Large intestine (tissue), 3 donors: ENCODE measurements around the gene SLC2A13. TPM values are rescaled to one million over a fixed set of nuclear protein-coding genes. Genes with fewer than 3 reads are reported as not detected.
"Not testable (repeated sequence)": the region's sequence is repeated elsewhere in the genome, so short reads cannot be mapped to it uniquely, and the experiment has no call there.

Experiments
- DNase-seq, 2 donors: peaks; one replicate each; pipeline versions ENCODE4 v3.0.0 to v3.0.0-alpha.2; 2013
- H3K27ac ChIP-seq: one replicate; pipeline ENCODE4 v1.5.1; 2013; ENCODE audit warnings: low read length
- H3K27me3 ChIP-seq: 2 replicates; pipeline ENCODE4 v1.6.1; 2013; ENCODE audit warnings: low read length; ENCODE audit not compliant: control insufficient read depth, insufficient read depth
- H3K36me3 ChIP-seq: 2 replicates; pipeline ENCODE4 v1.6.1; 2013; ENCODE audit warnings: low read length; ENCODE audit not compliant: control insufficient read depth, insufficient read depth
- H3K4me1 ChIP-seq: one replicate; pipeline ENCODE4 v1.6.1; 2013; ENCODE audit warnings: low read length; ENCODE audit not compliant: control insufficient read depth, insufficient read depth
- H3K4me3 ChIP-seq: one replicate; pipeline ENCODE4 v1.5.1; 2013; ENCODE audit warnings: low read length
- H3K9me3 ChIP-seq: one replicate; pipeline ENCODE4 v1.6.1; 2013; ENCODE audit warnings: mild to moderate bottlenecking, low read depth, low read length, moderate library complexity; ENCODE audit not compliant: control insufficient read depth
- WGBS: methylation state at CpG from one replicate; pipeline ENCODE4 v1.1.5; 2013; ENCODE audit warnings: low lambda C conversion rate; ENCODE audit not compliant: insufficient coverage; 5-methylcytosine and 5-hydroxymethylcytosine counted together
- polyA plus RNA-seq: library from polyadenylated mRNA; unstranded; fragments of 120-200 nt; gene quantifications from one replicate; pipeline ENCODE4 v1.2.1, GENCODE V29; 2013

SLC2A13 gene
- polyA plus RNA-seq, 1 donor = 21.4 TPM

DNA sequence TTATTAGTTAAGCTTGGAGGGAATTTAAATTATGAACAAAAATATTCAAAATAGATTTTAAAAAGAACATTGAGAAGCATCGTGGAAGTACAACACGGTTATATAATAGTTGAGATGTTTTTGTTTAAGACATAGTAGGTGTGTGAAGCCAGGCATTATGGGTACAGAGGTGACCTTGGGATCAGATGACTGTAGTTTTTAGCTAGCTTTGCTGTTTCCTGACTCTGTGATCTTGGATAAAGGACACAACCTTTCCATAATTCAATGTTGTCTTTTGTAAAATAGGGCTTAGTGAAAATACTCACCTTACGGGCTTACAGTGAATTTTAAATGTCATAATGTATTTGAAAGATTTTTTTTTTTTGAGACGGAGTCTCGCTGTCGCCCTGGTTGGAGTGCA, 239.7 kb downstream of the SLC2A13 start:
- 100% methylated on average over 2 of the region's 6 CpGs for WGBS
- no peaks in the 10 kb centered on the region for H3K27me3 ChIP-seq
- H3K4me1 ChIP-seq = no peaks in the 10 kb centered on the region
- DNase-seq = no peak
- H3K27ac ChIP-seq = no peak overlapping the region
- no peaks in the 10 kb centered on the region for H3K9me3 ChIP-seq
- H3K4me3 ChIP-seq = no peak overlapping the region
- peaks cover 3% of the 10 kb centered on the region for H3K36me3 ChIP-seq

- no peak overlapping the region for H3K27ac ChIP-seq
- H3K36me3 ChIP-seq = peaks cover 3% of the 10 kb centered on the region
- no peak for DNase-seq
- H3K4me1 ChIP-seq = no peaks in the 10 kb centered on the region
- WGBS = no CpG with 5 or more reads among the region's 2 CpGs
- no peaks in the 10 kb centered on the region for H3K9me3 ChIP-seq
- H3K27me3 ChIP-seq = no peaks in the 10 kb centered on the region
- no peak overlapping the region for H3K4me3 ChIP-seq
These were observed 245.2 kb downstream of the SLC2A13 start for GRCh38 chr12:39860695-39861094.

- no peaks in the 10 kb centered on the region for H3K9me3 ChIP-seq
- H3K4me1 ChIP-seq = no peaks in the 10 kb centered on the region
- WGBS = 67% methylated on average over 1 of the region's 2 CpGs
- no peak overlapping the region for H3K27ac ChIP-seq
- DNase-seq = no peak
- no peak overlapping the region for H3K4me3 ChIP-seq
- H3K27me3 ChIP-seq = no peaks in the 10 kb centered on the region
- peaks cover 7% of the 10 kb centered on the region for H3K36me3 ChIP-seq
These were observed 252.9 kb downstream of the SLC2A13 start for GRCh38 chr12:39853003-39853402.

DNA sequence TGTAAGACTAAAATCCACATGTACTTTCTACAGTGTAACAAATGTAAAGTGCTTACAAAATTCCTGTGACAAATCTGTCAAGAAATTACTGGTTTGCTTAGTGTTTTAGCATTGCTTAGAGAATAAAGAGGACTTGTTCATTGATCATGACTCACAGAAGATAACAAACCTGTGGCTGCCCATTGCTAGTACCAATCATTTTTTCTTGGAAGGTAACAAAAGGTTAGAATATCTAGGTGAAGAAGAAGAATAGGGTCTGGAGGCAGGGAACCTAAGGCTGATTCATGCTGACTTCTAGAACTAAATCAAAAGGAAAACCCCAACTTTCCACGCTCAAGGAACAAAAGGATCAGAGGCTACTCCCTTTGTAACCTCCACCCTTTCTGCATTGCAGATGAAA, 253.5 kb downstream of the SLC2A13 start:
- no CpG with 5 or more reads among the region's 1 CpG for WGBS
- no peak for DNase-seq
- Histone ChIP-seq H3K36me3 (peaks cover 7% of the 10 kb centered on the region), H3K4me3 (no peak overlapping the region), H3K27ac (no peak overlapping the region), H3K27me3 (no peaks in the 10 kb centered on the region), H3K9me3 (no peaks in the 10 kb centered on the region), H3K4me1 (no peaks in the 10 kb centered on the region)

- H3K27me3 ChIP-seq, DNase-seq, H3K36me3 ChIP-seq, H3K4me3 ChIP-seq, H3K9me3 ChIP-seq, H3K27ac ChIP-seq, H3K4me1 ChIP-seq: not testable (repeated sequence)
- 100% methylated on average over 1 of the region's 1 CpG for WGBS
These were observed 257.7 kb downstream of the SLC2A13 start for GRCh38 chr12:39848218-39848617.

- DNase-seq = no peak
- WGBS = no CpG with 5 or more reads among the region's 2 CpGs
- H3K4me1 ChIP-seq = no peaks in the 10 kb centered on the region
These were observed 258.8 kb downstream of the SLC2A13 start for GRCh38 chr12:39846971-39847650.

DNA sequence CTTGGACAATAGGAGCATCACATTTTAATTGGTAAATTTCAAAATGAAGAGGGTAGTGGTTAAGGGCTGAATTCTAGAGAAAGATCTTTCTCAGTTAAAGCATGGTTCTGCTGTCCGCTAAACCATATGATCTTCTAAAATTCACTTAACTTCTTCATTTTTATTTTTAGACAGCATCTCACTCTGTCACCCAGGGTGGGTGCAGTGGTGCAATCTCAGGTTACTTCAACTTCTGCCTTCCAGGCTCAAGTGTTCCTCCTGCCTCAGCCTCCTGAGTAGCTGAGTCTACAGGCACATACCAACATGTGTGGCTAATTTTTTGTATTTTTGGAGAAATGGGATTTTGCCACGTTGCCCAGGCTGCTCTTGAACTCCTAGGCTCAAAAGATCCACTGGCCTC, 259.6 kb downstream of the SLC2A13 start:
- no peak overlapping the region for H3K27ac ChIP-seq
- WGBS = 100% methylated on average over 1 of the region's 2 CpGs
- H3K9me3 ChIP-seq = no peaks in the 10 kb centered on the region

More at GRCh38 chr12:39846971-39847650, 258.8 kb downstream of the SLC2A13 start:
- Histone ChIP-seq H3K36me3 (no peaks in the 10 kb centered on the region), H3K27ac (no peak overlapping the region), H3K4me3 (no peak overlapping the region), H3K9me3 (no peaks in the 10 kb centered on the region), H3K27me3 (no peaks in the 10 kb centered on the region)

DNA sequence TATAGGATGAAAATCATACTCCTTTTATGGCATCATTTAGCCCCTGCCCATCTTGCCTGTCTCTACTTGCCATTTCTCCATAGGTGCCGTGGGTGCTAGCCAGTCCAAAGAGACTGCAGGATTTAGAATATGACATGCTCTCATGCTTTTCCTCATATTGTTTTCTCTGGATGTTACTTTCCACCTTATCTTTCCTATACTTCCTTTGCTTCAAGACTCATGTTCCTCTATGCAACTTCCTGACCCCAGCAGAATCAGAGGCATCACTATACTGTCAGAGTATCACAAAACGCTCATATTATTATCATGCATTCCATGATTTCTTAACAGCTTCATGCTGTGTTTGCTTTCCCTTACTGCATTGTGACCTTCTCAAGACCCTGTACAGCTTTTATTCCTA, 265.5 kb downstream of the SLC2A13 start:
- no peak for DNase-seq
- WGBS = 100% methylated on average over 1 of the region's 2 CpGs
- Histone ChIP-seq H3K9me3 (no peaks in the 10 kb centered on the region), H3K4me1 (no peaks in the 10 kb centered on the region), H3K27ac (no peak overlapping the region), H3K4me3 (no peak overlapping the region), H3K36me3 (no peaks in the 10 kb centered on the region), H3K27me3 (no peaks in the 10 kb centered on the region)

More for the DNA sequence above, 259.6 kb downstream of the SLC2A13 start:
- no peak for DNase-seq
- H3K27me3 ChIP-seq = no peaks in the 10 kb centered on the region
- H3K4me1 ChIP-seq = no peaks in the 10 kb centered on the region
- H3K4me3 ChIP-seq = no peak overlapping the region
- no peaks in the 10 kb centered on the region for H3K36me3 ChIP-seq

DNA sequence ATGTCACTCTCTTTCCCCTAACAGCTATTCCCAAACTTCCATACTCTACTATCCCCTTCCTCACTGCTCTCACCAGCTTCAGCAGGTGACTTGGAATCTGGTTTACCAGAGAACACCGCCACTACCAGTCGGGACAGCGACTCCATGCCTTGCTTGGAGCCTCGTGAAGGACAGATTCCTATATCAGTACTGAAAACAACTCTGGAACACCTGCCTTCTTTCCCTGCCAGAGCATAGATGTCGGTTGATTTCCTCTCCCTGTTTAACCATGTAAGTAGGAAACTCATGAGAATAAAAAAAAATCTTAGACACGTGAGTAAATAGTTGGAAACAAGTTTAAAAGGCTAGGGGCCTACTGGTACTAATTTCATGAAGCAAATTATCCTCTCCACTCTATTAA, 266.8 kb downstream of the SLC2A13 start:
- no peaks in the 10 kb centered on the region for H3K27me3 ChIP-seq
- no peaks in the 10 kb centered on the region for H3K9me3 ChIP-seq
- no peak overlapping the region for H3K4me3 ChIP-seq
- no peaks in the 10 kb centered on the region for H3K4me1 ChIP-seq
- DNase-seq = no peak
- no CpG with 5 or more reads among the region's 6 CpGs for WGBS
- no peaks in the 10 kb centered on the region for H3K36me3 ChIP-seq
- H3K27ac ChIP-seq = no peak overlapping the region

DNA sequence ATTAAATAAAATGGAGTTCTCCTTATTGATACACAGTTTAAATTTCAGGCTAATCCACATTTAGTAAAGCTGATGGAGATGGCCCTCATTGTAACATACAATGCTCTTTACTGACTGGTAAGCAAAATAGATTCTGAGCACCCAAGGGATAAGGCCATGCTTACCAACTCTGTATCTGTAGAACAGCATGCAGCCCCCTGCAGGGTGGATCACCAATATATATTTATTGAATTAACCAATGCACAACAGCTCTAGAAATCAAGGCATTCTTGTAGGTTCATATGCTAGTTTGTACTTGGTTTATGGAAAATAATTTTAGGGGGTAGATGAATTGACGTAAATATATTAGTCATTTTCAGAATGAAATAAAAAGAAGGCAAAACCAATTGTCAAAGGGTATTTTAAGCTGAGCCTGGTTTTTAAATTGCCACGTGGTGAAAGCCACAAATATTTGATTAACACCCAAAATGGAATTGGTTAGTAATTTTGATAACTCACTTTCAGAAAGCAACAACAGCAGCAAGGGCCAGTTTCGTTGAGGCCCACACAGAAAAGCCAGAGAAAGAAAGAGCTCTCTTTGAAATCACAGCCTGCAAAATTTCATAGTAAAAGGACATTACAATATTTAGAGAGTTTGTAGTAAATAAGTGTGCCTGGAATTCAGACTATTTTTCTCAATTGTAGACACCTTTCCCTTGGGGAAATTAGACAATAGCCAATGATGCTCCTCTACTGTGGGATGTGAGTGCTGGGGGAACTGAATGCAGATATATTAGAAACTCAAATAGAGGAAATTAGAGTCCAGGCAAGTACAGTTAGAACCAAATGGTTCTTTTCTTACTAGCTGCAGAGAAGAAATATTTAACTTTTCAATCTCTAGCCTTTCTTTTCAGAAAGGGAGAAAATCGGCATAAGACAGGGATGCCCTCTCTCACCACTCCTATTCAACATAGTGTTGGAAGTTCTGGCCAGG, 270.1 kb downstream of the SLC2A13 start:
- no peaks in the 10 kb centered on the region for H3K4me1 ChIP-seq
- H3K4me3 ChIP-seq = no peak overlapping the region
- no peaks in the 10 kb centered on the region for H3K36me3 ChIP-seq
- 100% methylated on average over 2 of the region's 4 CpGs for WGBS
- H3K27ac ChIP-seq = no peak overlapping the region
- no peaks in the 10 kb centered on the region for H3K27me3 ChIP-seq
- no peak for DNase-seq
- no peaks in the 10 kb centered on the region for H3K9me3 ChIP-seq
